ENCODE results near the gene TAF4B. TPM values are rescaled to one million over a fixed set of nuclear protein-coding genes. Genes with fewer than 3 reads are reported as not detected.

The TAF4B gene
- total and polyA plus RNA-seq, 9 of the 15 experiments (the other 6 are each of a cell fraction or from before 2014, with no cell fraction given): 4.5 to 25.3 (median 20.5) TPM

GRCh38 chr18:26226229-26227050 is at the start of gene TAF4B (continued):
- TF ChIP-seq ZNF785 (CRISPR knock-in tag; IDR thresholded peaks at IDR 0.05): no peak
- no peak for TF ChIP-seq ID3 (CRISPR knock-in tag; IDR thresholded peaks at IDR 0.05)
- 0 out of 2 replicates have a peak, but pooled peaks have one; percentile 68 for TF ChIP-seq ID3 (tag; IDR thresholded peaks at IDR 0.05)
- TF ChIP-seq, protein P1, sequence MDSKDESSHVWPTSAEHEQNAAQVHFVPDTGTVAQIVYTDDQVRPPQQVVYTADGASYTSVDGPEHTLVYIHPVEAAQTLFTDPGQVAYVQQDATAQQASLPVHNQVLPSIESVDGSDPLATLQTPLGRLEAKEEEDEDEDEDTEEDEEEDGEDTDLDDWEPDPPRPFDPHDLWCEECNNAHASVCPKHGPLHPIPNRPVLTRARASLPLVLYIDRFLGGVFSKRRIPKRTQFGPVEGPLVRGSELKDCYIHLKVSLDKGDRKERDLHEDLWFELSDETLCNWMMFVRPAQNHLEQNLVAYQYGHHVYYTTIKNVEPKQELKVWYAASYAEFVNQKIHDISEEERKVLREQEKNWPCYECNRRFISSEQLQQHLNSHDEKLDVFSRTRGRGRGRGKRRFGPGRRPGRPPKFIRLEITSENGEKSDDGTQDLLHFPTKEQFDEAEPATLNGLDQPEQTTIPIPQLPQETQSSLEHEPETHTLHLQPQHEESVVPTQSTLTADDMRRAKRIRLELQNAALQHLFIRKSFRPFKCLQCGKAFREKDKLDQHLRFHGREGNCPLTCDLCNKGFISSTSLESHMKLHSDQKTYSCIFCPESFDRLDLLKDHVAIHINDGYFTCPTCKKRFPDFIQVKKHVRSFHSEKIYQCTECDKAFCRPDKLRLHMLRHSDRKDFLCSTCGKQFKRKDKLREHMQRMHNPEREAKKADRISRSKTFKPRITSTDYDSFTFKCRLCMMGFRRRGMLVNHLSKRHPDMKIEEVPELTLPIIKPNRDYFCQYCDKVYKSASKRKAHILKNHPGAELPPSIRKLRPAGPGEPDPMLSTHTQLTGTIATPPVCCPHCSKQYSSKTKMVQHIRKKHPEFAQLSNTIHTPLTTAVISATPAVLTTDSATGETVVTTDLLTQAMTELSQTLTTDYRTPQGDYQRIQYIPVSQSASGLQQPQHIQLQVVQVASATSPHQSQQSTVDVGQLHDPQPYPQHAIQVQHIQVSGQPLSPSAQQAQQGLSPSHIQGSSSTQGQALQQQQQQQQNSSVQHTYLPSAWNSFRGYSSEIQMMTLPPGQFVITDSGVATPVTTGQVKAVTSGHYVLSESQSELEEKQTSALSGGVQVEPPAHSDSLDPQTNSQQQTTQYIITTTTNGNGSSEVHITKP (IDR thresholded peaks at IDR 0.05; ENCODE audit: partially characterized antibody): peak; percentile 6
- no peak for TF ChIP-seq LEF1 (IDR thresholded peaks at IDR 0.05)
- no peak for TF ChIP-seq ZFP30 (CRISPR knock-in tag; IDR thresholded peaks at IDR 0.05; ENCODE audit: borderline replicate concordance)
- no peak for TF ChIP-seq NR4A1 (CRISPR knock-in tag; IDR thresholded peaks at IDR 0.05)
- peak; percentile 76; the same call in 1 of the 2 replicates for TF ChIP-seq NR4A1 (tag; IDR thresholded peaks at IDR 0.05)
- peak; percentile 95 for TF ChIP-seq CREM (IDR thresholded peaks at IDR 0.05; ENCODE audit: low read depth)
- peak; percentile 77 for TF ChIP-seq ATF1 (CRISPR knock-in tag; IDR thresholded peaks at IDR 0.05)
- TF ChIP-seq ATF1 (tag; IDR thresholded peaks at IDR 0.05): peak; percentile 99
- TF ChIP-seq MTA2 (IDR thresholded peaks at IDR 0.05; ENCODE audit: low read depth): no peak
- TF ChIP-seq, protein P2, sequence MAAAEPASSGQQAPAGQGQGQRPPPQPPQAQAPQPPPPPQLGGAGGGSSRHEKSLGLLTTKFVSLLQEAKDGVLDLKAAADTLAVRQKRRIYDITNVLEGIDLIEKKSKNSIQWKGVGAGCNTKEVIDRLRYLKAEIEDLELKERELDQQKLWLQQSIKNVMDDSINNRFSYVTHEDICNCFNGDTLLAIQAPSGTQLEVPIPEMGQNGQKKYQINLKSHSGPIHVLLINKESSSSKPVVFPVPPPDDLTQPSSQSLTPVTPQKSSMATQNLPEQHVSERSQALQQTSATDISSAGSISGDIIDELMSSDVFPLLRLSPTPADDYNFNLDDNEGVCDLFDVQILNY (CRISPR knock-in tag; IDR thresholded peaks at IDR 0.05): no peak
- TF ChIP-seq TAF9B (IDR thresholded peaks at IDR 0.05; ENCODE audit: partially characterized antibody): peak; percentile 29
- TF ChIP-seq, protein P3, sequence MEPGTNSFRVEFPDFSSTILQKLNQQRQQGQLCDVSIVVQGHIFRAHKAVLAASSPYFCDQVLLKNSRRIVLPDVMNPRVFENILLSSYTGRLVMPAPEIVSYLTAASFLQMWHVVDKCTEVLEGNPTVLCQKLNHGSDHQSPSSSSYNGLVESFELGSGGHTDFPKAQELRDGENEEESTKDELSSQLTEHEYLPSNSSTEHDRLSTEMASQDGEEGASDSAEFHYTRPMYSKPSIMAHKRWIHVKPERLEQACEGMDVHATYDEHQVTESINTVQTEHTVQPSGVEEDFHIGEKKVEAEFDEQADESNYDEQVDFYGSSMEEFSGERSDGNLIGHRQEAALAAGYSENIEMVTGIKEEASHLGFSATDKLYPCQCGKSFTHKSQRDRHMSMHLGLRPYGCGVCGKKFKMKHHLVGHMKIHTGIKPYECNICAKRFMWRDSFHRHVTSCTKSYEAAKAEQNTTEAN (CRISPR knock-in tag; IDR thresholded peaks at IDR 0.05): no peak
- no peak for TF ChIP-seq COPS2 (conservative IDR thresholded peaks at IDR 0.05)
- peak; percentile 68; the same call in 1 of the 2 replicates for TF ChIP-seq XRCC5 (IDR thresholded peaks at IDR 0.05; ENCODE audit: low read depth, low read length)
- TF ChIP-seq, protein P4, sequence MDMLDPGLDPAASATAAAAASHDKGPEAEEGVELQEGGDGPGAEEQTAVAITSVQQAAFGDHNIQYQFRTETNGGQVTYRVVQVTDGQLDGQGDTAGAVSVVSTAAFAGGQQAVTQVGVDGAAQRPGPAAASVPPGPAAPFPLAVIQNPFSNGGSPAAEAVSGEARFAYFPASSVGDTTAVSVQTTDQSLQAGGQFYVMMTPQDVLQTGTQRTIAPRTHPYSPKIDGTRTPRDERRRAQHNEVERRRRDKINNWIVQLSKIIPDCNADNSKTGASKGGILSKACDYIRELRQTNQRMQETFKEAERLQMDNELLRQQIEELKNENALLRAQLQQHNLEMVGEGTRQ (CRISPR knock-in tag; IDR thresholded peaks at IDR 0.05): peak; percentile 89
- TF ChIP-seq RFX7 (CRISPR knock-in tag; IDR thresholded peaks at IDR 0.05): no peak
- TF ChIP-seq KLF13 (tag; IDR thresholded peaks at IDR 0.05; ENCODE audit: borderline replicate concordance, low read depth): no peak
- no peak for TF ChIP-seq BRF1 (IDR thresholded peaks at IDR 0.05; ENCODE audit: borderline replicate concordance, extremely low read depth, insufficient read length)
- TF ChIP-seq MECOM (CRISPR knock-in tag; IDR thresholded peaks at IDR 0.05): no peak
